Liver (tissue), 3 donors: ENCODE measurements around the gene DLAT.

Experiments
- CTCF ChIP-seq: fragments of 150-350 bp; IDR thresholded peaks from 2 replicates; pipeline ENCODE4 v1.5.1; 2017; ENCODE audit warnings: improper control_type of control experiment, low read depth, low read length; ENCODE audit not compliant: missing input control
- MAX ChIP-seq: IDR thresholded peaks from 2 replicates; pipeline ENCODE4 v1.6.1; 2016; ENCODE audit warnings: antibody characterized with exemption
- NR2F2 ChIP-seq: IDR thresholded peaks from 2 replicates; pipeline ENCODE4 v1.6.1; 2016; ENCODE audit warnings: antibody characterized with exemption
- TAF1 ChIP-seq: conservative IDR thresholded peaks from 2 replicates; pipeline ENCODE4 v1.6.1; 2016; ENCODE audit warnings: antibody characterized with exemption, mild to moderate bottlenecking
- YY1 ChIP-seq: IDR thresholded peaks from 2 replicates; pipeline ENCODE4 v1.6.1; 2016; ENCODE audit warnings: antibody characterized with exemption, mild to moderate bottlenecking
- ZBTB33 ChIP-seq: IDR thresholded peaks from 2 replicates; pipeline ENCODE4 v1.6.1; 2016; ENCODE audit warnings: antibody characterized with exemption
- TF ChIP-seq, protein P1 (sequence below): IDR thresholded peaks from 2 replicates; pipeline ENCODE4 v1.6.1; 2016; ENCODE audit warnings: antibody characterized with exemption
- TF ChIP-seq, protein P2 (sequence below): IDR thresholded peaks from 2 replicates; pipeline ENCODE4 v1.6.1; 2016; ENCODE audit warnings: antibody characterized with exemption, mild to moderate bottlenecking
- donor health status: healthy.
- donor health status: healthy.

DNA sequence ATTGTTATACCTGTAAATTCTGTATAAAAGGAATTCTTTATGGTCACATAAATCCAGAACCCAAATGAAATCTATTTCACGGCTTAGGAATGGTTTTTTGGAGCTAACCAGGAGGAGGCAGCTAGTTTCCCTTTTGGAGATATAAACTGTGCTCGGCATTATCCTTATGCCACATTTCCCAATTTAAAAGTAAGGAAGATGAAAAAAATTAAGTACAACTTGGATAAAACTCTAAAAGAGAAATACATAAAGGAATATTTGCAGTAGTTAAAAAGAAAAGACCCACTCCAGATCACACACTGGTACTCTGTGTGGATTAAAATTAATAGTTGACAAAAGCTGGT, 17.7 kb downstream of the DLAT start:
- TF ChIP-seq CTCF (no peak), MAX (no peak), ZBTB33 (no peak), YY1 (no peak), TAF1 (no peak), NR2F2 (no peak)
- TF ChIP-seq, protein P1, sequence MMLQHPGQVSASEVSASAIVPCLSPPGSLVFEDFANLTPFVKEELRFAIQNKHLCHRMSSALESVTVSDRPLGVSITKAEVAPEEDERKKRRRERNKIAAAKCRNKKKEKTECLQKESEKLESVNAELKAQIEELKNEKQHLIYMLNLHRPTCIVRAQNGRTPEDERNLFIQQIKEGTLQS = no peak
- TF ChIP-seq, protein P2, sequence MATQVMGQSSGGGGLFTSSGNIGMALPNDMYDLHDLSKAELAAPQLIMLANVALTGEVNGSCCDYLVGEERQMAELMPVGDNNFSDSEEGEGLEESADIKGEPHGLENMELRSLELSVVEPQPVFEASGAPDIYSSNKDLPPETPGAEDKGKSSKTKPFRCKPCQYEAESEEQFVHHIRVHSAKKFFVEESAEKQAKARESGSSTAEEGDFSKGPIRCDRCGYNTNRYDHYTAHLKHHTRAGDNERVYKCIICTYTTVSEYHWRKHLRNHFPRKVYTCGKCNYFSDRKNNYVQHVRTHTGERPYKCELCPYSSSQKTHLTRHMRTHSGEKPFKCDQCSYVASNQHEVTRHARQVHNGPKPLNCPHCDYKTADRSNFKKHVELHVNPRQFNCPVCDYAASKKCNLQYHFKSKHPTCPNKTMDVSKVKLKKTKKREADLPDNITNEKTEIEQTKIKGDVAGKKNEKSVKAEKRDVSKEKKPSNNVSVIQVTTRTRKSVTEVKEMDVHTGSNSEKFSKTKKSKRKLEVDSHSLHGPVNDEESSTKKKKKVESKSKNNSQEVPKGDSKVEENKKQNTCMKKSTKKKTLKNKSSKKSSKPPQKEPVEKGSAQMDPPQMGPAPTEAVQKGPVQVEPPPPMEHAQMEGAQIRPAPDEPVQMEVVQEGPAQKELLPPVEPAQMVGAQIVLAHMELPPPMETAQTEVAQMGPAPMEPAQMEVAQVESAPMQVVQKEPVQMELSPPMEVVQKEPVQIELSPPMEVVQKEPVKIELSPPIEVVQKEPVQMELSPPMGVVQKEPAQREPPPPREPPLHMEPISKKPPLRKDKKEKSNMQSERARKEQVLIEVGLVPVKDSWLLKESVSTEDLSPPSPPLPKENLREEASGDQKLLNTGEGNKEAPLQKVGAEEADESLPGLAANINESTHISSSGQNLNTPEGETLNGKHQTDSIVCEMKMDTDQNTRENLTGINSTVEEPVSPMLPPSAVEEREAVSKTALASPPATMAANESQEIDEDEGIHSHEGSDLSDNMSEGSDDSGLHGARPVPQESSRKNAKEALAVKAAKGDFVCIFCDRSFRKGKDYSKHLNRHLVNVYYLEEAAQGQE = no peak
